Breast epithelium (tissue), 4 donors: ENCODE measurements around the gene FOXI1. TPM values are rescaled to one million over a fixed set of nuclear protein-coding genes. Genes with fewer than 3 reads are reported as not detected.

Source experiments
- DNase-seq, 2 donors: peaks; one replicate each; pipeline ENCODE4 v3.0.0-alpha.2; 2019; ENCODE audit warnings: low spot score in 2 of 2
- H3K27ac ChIP-seq, 2 donors: fragments of 200-600 bp; sonication (generic) in 1 of 2; one replicate each; pipeline ENCODE4 v1.5.1; 2016 to 2019; ENCODE audit warnings: mild to moderate bottlenecking in 1 of 2
- H3K27me3 ChIP-seq, 2 donors: fragments of 200-600 bp; sonication (generic) in 1 of 2; one replicate each; pipeline versions ENCODE4 v1.5.1 to v1.6.0; 2017 to 2019; ENCODE audit warnings: control low read depth in 1 of 2, mild to moderate bottlenecking in 1 of 2
- H3K36me3 ChIP-seq: fragments of 200-600 bp; one replicate; pipeline ENCODE4 v1.5.1; 2019
- H3K4me1 ChIP-seq, 2 donors: fragments of 200-600 bp; sonication (generic); one replicate each; pipeline ENCODE4 v1.5.1; 2016 to 2019; ENCODE audit warnings: control low read depth in 1 of 2
- H3K4me3 ChIP-seq, 3 donors: fragments of 200-600 bp; sonication (generic); 1 replicate in 2 of 3; 2 replicates in 1 of 3; pipeline ENCODE4 v1.5.1; 2016 to 2019; ENCODE audit warnings: mild to moderate bottlenecking in 3 of 3, moderate library complexity in 2 of 3
- H3K9me3 ChIP-seq, 2 donors: fragments of 200-600 bp; sonication (generic) in 1 of 2; one replicate each; pipeline ENCODE4 v1.5.1; 2016 to 2019; ENCODE audit warnings: control low read depth in 1 of 2
- POLR2A ChIP-seq: fragments of 450-650 bp; IDR thresholded peaks from one replicate; pipeline ENCODE4 v1.6.1; 2016; ENCODE audit warnings: antibody characterized with exemption, mild to moderate bottlenecking, moderate library complexity
- POLR2AphosphoS5 ChIP-seq, 3 donors: sonication (generic); formaldehyde crosslinking; IDR thresholded peaks; one replicate each; pipeline ENCODE4 v1.6.1; 2017; ENCODE audit warnings: antibody characterized with exemption in 3 of 3
- intact Hi-C: fragments of 100-400 bp; cut with DNase I; formaldehyde crosslinking; loops from one replicate; pipeline ENCODE4 v1.15.1; 2023; ENCODE audit warnings: low total_unique reads
- total RNA-seq, 3 donors: library from RNA; depleted of rRNA; stranded (reverse); fragments of >200 nt; gene quantifications; one replicate each; pipeline ENCODE4 v1.1.0, GENCODE V29; 2016
- TF ChIP-seq, protein P1 (sequence below), 3 donors: fragments of 450-650 bp; IDR thresholded peaks; one replicate each; pipeline ENCODE4 v1.5.1; 2016 to 2017; ENCODE audit warnings: antibody characterized with exemption in 3 of 3, mild to moderate bottlenecking in 3 of 3, moderate library complexity in 3 of 3

The FOXI1 gene
- total RNA-seq, 3 donors from 2014 or later = 1.3 to 7.9 TPM; not detected in 1

DNA sequence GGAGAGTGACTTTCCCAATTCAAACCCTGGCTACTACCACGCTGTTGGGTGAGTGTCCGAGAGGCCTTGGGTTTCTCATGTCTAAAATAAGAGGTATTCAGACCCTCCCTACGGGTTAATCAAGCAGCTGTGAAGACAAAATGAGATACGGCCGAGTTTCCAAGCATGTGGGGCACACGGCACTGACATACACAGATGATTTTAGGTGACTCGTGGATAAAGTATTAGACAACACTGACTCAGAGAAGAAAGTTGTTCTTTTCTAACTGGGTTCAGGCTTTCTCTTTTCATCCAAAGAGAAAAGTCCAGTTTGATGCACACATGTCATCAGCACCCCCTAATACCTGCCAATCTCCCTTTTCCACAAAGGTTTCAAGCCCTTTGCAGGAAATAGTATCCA, 15.6 kb downstream of the FOXI1 start:
- Histone ChIP-seq H3K27ac (no peak overlapping the region), H3K9me3 (peaks cover 1 to 11% of the 10 kb centered on the region in 2 donors), H3K4me3 (no peak overlapping the region), H3K36me3 (no peaks in the 10 kb centered on the region), H3K4me1 (no peaks in the 10 kb centered on the region), H3K27me3 (no peaks in the 10 kb centered on the region)
- TF ChIP-seq, protein P1, sequence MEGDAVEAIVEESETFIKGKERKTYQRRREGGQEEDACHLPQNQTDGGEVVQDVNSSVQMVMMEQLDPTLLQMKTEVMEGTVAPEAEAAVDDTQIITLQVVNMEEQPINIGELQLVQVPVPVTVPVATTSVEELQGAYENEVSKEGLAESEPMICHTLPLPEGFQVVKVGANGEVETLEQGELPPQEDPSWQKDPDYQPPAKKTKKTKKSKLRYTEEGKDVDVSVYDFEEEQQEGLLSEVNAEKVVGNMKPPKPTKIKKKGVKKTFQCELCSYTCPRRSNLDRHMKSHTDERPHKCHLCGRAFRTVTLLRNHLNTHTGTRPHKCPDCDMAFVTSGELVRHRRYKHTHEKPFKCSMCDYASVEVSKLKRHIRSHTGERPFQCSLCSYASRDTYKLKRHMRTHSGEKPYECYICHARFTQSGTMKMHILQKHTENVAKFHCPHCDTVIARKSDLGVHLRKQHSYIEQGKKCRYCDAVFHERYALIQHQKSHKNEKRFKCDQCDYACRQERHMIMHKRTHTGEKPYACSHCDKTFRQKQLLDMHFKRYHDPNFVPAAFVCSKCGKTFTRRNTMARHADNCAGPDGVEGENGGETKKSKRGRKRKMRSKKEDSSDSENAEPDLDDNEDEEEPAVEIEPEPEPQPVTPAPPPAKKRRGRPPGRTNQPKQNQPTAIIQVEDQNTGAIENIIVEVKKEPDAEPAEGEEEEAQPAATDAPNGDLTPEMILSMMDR (IDR thresholded peaks at IDR 0.05) = no peak
- TF ChIP-seq POLR2AphosphoS5 (IDR thresholded peaks at IDR 0.05) (no peak), POLR2A (no peak)
- DNase-seq = no peak
- intact Hi-C loops = no loop called here

DNA sequence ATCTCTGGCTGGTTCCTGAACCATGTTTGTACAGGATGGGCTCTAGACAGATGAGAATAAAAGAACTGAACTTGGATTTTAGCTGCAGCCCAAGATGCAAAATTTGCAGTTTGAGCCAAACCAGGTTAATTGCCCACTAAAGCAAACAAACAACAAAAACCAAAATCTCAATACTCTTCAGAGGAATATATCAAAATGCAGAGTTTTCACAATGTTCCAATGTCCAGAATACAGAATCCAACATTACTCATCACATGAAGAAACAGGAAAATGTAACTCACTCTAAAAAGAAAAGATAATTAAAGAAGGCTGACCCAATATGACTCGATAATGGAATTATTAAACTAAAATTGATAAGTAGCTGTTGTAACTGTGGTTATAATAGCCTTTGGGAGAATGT, 20.4 kb downstream of the FOXI1 start:
- no peaks in the 10 kb centered on the region for H3K36me3 ChIP-seq
- intact Hi-C loops = no loop called here
- no peaks in the 10 kb centered on the region for H3K27me3 ChIP-seq
- no peak overlapping the region for H3K27ac ChIP-seq
- H3K9me3 ChIP-seq = peaks cover 5 to 25% of the 10 kb centered on the region in 2 donors
- no peak overlapping the region for H3K4me3 ChIP-seq
- no peaks in the 10 kb centered on the region for H3K4me1 ChIP-seq
- DNase-seq = no peak
- TF ChIP-seq, protein P1 (IDR thresholded peaks at IDR 0.05) = no peak
- no peak for TF ChIP-seq POLR2A
- TF ChIP-seq POLR2AphosphoS5 (IDR thresholded peaks at IDR 0.05) = no peak

GRCh38 chr5:170126626-170127025, 20.9 kb downstream of the FOXI1 start:
- Histone ChIP-seq H3K27me3 (no peaks in the 10 kb centered on the region), H3K36me3 (no peaks in the 10 kb centered on the region), H3K4me3 (no peak overlapping the region), H3K4me1 (no peaks in the 10 kb centered on the region), H3K9me3 (peaks cover 5 to 25% of the 10 kb centered on the region in 2 donors), H3K27ac (no peak overlapping the region)
- no peak for DNase-seq
- intact Hi-C loops = no loop called here
- TF ChIP-seq POLR2AphosphoS5 (IDR thresholded peaks at IDR 0.05) (no peak), POLR2A (no peak)
- TF ChIP-seq, protein P1 (IDR thresholded peaks at IDR 0.05) = no peak

GRCh38 chr5:170131235-170131634, 25.5 kb downstream of the FOXI1 start:
- intact Hi-C loops = no loop called here
- H3K27ac ChIP-seq = no peak overlapping the region
- H3K36me3 ChIP-seq = no peaks in the 10 kb centered on the region
- TF ChIP-seq POLR2A = no peak
- no peaks in the 10 kb centered on the region for H3K27me3 ChIP-seq
- no peak overlapping the region for H3K4me3 ChIP-seq
- H3K4me1 ChIP-seq = no peaks in the 10 kb centered on the region
- H3K9me3 ChIP-seq = peaks cover 5 to 15% of the 10 kb centered on the region in 2 donors
- no peak for DNase-seq

DNA sequence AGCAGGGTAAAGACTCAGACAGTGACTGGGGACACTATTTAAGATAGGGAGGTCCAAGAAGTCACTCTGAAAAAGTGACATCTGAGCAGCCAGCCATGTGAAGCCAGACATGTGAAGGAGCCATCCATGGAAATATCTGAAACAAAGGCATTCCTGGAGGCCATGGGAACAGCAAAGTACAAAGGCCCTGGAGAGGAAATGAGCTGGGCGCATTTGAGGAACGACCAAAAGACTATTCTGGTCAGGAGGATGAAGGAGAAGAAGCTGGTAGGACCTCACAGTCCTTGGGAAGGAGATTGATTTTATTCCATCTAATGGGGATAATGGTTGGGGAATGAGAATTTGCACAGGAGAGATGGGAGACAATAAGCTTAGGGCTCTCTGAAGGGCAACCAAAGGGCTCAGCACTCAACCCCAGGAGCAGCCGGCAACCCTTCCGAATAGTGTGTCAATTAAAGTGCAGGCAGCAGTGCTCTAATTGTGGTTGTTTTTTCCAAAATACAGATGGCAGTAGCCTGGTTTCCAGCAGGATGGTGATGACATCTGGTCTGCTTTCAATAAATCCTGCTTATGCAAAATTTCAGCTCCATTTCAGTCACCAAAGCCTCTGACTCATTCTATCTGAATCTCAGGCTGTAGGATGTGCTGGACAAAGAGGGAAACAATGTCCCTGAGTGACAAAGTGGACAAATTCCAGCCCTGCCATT, 26.7 kb downstream of the FOXI1 start:
- Histone ChIP-seq H3K27ac (no peak overlapping the region), H3K4me3 (no peak overlapping the region), H3K4me1 (no peaks in the 10 kb centered on the region), H3K36me3 (no peaks in the 10 kb centered on the region), H3K9me3 (peaks cover 0 to 4% of the 10 kb centered on the region in 2 donors), H3K27me3 (no peaks in the 10 kb centered on the region)
- intact Hi-C loops = no loop called here
- TF ChIP-seq POLR2A = no peak
- TF ChIP-seq, protein P1 (IDR thresholded peaks at IDR 0.05) = no peak
- TF ChIP-seq POLR2AphosphoS5 (IDR thresholded peaks at IDR 0.05) = no peak
- DNase-seq = no peak
